ENCODE measurements around the gene AFF4. TPM values are rescaled to one million over a fixed set of nuclear protein-coding genes. Genes with fewer than 3 reads are reported as not detected.
A peak's percentile ranks its signal among the peaks of the same experiment; 100 is the strongest.

The AFF4 gene
- total and polyA plus RNA-seq, 10 of the 15 experiments (the other 5 are each of a cell fraction or from before 2014, with no cell fraction given), result 1.1 to 20.2 (median 10.4) TPM

- no peak for TF ChIP-seq SKIL (IDR thresholded peaks at IDR 0.05; ENCODE audit: low read depth, poor library complexity, severe bottlenecking)
- peak; percentile 46 for TF ChIP-seq CHD2 (IDR thresholded peaks at IDR 0.05; ENCODE audit: borderline replicate concordance, low read depth, low read length)
- no peak for TF ChIP-seq ZZZ3 (IDR thresholded peaks at IDR 0.05; ENCODE audit: control insufficient read depth, insufficient read length, low read depth)
- peak; percentile 79 for TF ChIP-seq RELA (IDR thresholded peaks at IDR 0.05; ENCODE audit: borderline replicate concordance, partially characterized antibody)
- TF ChIP-seq NKRF (conservative IDR thresholded peaks at IDR 0.05), result peak; percentile 87
- no peak for TF ChIP-seq TCF7 (IDR thresholded peaks at IDR 0.05; ENCODE audit: borderline replicate concordance)
- peak; percentile 79 for TF ChIP-seq LARP7 (IDR thresholded peaks at IDR 0.05)
- TF ChIP-seq E2F4 (IDR thresholded peaks at IDR 0.05; ENCODE audit: low read depth, low read length), result no peak; the same call in 1 of the 2 replicates
- TF ChIP-seq TCF3 (IDR thresholded peaks at IDR 0.05; ENCODE audit: borderline replicate concordance, insufficient read depth, low read depth, low read length), result peak; percentile 93
- TF ChIP-seq ZNF274 (IDR thresholded peaks at IDR 0.05; ENCODE audit: insufficient read depth, insufficient read length), result no peak
- no peak for TF ChIP-seq SMARCA5 (IDR thresholded peaks at IDR 0.05)
- TF ChIP-seq ZSCAN29 (IDR thresholded peaks at IDR 0.05), result 0 out of 2 replicates have a peak, but pooled peaks have one; percentile 14
- no peak for TF ChIP-seq CBX3 (IDR thresholded peaks at IDR 0.05; ENCODE audit: borderline replicate concordance, low read depth)
- TF ChIP-seq NR2F1 (conservative IDR thresholded peaks at IDR 0.05), result peak; percentile 44; the same call in 1 of the 2 replicates
- no peak for TF ChIP-seq CEBPB (IDR thresholded peaks at IDR 0.05; ENCODE audit: borderline replicate concordance in 1 of 2, low read depth in 2 of 2, low read length in 2 of 2)
- TF ChIP-seq MAX (IDR thresholded peaks at IDR 0.05; ENCODE audit: low read depth, low read length), result peak; percentile 98
- no peak; the same call in 1 of the 2 replicates for TF ChIP-seq CBFB (IDR thresholded peaks at IDR 0.05; ENCODE audit: low read depth)
- TF ChIP-seq ZNF687 (IDR thresholded peaks at IDR 0.05), result peak; percentile 88
- peak; percentile 47; the same call in 1 of the 2 replicates for TF ChIP-seq HCFC1 (IDR thresholded peaks at IDR 0.05; ENCODE audit: low read length)
- TF ChIP-seq PML (IDR thresholded peaks at IDR 0.05; ENCODE audit: low read length), result peak; percentile 80; the same call in 1 of the 2 replicates
Measured at GRCh38 chr5:132963171-132964104, at the start of gene AFF4 (continued).
